SW480 (cell line): ENCODE measurements around the gene IGF2BP1.
A peak's percentile ranks its signal among the peaks of the same experiment; 100 is the strongest.
"Not testable (repeated sequence)": the region's sequence is repeated elsewhere in the genome, so short reads cannot be mapped to it uniquely, and the experiment has no call there.

ENCODE experiments used
- DNase-seq: peaks from one replicate; pipeline ENCODE4 v3.0.0-alpha.2; 2016; ENCODE audit warnings: low spot score

The IGF2BP1 gene

DNA sequence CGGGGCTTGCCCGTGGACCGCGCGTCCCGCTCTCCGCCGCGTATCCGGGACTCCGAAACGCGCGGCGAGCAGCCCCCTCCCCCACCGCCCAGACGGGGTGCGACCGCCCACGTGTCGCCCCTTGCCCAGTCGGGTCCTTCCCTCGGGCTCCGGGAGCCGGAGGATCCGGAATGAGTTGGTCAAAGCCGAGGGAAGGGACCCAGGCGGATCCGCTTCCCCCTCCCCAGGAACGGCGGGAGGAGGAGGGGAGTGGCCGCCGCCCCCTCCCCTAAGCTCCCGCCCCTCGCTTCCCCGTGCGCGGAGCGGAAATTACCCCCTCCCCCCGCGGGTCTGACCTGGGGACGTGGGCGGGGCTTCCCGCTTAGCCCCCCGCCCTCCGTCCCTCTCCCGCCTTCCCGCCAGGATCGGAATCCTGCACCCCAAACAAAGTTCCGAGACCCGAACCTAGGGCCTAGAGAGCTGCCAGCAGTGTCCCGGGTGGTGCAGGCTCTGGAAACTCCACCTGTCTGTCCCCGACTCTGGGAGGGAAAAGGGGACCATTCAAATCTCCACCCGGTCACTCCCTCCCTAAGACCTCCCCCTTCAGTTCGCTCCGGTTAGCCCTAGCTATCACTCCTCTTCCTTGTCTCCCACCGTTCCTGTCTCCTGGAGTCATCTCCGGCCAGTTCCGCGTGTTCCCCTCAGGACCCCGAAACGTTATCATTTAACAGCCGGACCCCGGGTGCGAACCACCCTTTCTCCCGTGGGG is 1.0 kb upstream of the IGF2BP1 start:
- peak; percentile 94 for DNase-seq

DNA sequence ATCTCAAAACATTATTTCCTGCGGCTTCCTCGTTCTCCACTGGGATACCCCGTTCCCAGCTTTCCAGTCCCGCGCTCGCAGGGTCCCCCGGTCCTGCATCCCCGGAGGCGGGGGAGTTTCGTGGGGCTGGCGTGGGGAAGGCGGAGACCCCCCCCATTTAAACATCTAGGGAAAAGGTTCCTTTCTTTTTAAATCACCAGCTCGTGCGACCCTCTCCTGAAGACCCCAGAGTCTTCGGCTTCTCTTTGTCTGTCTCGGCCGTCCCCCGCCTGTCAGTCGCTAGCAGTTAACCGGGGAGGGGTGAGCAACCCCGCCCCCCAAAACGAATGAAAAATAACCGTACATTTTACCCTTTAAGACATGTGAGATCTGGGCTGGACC is 473 bp upstream of the IGF2BP1 start:
- no peak for DNase-seq

- DNase-seq = no peak
These were observed 822 bp downstream of the IGF2BP1 start for GRCh38 chr17:48997827-48998586.

DNA sequence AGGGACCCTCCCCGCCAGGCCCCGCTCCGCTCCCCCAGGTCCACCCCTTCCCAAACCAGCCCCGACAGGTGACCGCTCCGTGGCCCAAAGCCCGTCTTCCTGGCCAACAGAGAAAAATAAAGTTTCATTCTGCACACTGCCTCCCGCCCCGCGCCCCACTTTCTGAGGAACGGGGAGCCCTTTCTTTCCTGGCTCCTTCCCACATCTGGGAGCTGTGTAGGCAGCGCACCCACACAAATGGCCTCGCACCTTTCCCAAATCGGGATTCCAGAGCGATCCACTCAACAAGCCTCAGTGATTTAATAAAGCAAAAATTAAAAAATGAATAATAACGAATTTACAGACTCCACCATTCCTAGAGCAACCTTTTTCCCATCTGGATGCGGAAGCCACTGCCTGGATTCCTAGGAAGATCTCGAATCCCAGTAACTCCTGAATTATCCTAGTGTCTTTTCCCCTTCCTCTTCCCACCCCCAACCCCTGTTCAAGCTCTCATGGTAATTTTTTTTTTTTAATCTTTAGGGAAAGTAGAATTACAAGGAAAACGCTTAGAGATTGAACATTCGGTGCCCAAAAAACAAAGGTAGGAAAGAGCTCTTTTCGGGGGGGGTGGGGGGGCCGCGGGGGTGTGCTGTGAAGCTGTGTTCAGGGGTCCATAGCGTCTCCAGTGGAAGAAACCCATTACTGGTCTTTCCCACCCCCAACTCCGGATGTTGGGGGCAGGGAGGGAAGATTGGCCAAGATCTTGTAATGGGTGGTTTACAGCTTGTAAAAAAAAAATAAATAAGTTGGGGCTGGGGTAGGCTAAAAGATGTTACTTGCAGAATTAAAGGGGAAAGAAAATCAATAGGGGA is 1.6 kb downstream of the IGF2BP1 start:
- no peak for DNase-seq

- no peak for DNase-seq
These were observed 3.8 kb downstream of the IGF2BP1 start for GRCh38 chr17:49000943-49001342.

- DNase-seq = no peak
These were observed 4.5 kb downstream of the IGF2BP1 start for GRCh38 chr17:49001671-49002070.

- no peak for DNase-seq
These were observed 5.1 kb downstream of the IGF2BP1 start for GRCh38 chr17:49002331-49002730.

DNA sequence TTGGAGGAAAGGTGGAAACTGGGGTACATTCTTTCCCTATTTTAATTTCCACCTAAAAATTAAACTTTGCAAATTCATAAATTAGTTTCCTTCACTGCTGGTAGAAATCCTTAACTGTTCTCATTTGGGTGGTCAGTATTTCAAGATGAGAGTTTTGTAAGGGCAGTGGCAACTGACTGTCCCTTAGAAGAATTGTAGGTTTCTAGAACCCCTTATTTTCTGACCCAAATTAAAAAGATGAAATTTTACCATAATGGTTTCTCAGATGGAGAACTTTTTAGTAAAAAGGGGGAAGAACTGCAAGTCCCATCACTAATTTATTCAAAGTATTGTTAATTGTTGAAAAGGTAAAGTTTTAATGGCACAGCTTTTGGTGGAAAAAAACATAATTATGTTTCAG is 5.6 kb downstream of the IGF2BP1 start:
- no peak for DNase-seq

GRCh38 chr17:49003557-49004511 is 6.6 kb downstream of the IGF2BP1 start:
- no peak for DNase-seq

DNA sequence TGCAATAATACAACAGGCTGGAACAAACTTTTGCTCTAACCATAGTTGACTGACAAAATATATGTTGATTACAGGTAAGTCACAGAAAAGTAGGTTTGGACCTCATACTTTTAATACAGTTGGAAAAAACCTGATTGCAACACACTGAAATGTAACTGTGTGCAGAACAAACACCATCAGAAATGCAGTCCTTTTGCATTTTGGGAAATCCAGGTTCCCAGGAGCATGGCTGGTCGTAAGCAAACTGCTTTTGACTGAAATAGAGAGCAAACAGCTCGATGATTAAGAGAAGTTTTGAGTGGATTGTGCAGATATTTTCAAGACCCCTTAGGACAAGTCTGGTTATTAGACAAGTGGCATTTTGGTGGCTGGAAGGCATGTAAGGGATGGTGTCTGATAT is 8.0 kb downstream of the IGF2BP1 start:
- DNase-seq = no peak

DNA sequence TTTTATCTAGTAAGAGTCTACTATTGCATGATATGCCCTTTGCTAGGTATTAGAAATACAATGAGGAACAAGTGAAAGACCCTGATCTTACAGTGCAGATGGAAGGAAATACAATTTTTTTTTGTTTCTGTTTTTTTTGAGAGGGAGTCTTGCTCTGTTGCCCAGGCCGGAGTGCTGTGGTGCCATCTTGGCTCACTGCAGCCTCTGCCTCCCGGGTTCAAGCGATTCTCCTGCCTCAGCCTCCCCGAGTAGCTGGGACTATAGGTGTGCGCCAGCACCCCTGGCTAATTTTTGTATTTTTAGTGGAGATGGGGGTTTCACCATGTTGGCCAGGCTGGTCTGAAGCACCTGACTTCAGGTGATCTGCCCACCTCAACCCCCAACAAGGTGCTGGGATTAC is 11.7 kb downstream of the IGF2BP1 start:
- not testable (repeated sequence) for DNase-seq

GRCh38 chr17:49012769-49013255 is 15.6 kb downstream of the IGF2BP1 start:
- DNase-seq = no peak

DNA sequence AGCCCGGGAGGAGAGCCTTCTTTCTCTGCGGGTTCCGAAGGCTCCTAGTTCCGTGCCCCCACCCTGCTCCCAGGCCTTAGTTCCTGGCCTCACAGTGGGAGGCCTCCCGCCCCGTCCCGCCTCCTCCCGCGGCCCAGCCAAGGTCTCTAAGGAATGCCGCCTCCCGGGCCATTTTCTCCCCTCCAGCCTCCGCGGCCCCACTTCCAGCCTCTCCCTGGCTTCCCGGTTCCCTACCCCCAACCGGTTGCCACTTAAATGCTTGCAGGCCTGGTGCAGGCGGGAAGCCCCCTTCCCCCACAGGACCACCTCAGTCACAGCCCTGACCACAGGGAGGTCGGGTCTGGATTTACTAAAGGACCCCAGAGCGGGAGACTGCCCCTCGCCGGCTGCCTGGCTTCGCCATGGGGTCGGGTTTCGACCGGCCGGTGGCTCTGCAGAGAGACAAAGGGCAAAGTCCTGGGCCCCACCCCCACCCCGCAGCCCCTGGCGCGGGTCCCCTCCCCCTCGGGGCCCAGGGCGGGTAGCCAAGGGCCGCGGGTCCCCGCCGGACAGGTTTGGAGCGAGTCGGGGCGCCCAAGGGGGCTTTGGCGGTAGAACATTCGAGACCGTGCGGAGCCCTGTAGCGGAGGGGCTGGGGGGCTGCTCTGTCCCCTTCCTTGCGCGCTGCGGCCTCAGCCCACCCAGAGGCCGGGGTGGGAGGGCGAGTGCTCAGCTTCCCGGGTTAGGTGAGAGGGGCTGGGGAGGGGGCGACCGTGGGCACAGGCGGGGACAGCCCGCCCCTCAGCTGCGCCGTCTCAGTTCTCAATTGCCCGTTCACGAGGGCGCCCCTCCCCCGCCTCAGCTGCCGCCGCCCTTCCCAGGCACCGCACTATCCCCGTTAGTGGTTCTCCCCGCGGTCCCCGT is 16.4 kb downstream of the IGF2BP1 start:
- no peak for DNase-seq

DNA sequence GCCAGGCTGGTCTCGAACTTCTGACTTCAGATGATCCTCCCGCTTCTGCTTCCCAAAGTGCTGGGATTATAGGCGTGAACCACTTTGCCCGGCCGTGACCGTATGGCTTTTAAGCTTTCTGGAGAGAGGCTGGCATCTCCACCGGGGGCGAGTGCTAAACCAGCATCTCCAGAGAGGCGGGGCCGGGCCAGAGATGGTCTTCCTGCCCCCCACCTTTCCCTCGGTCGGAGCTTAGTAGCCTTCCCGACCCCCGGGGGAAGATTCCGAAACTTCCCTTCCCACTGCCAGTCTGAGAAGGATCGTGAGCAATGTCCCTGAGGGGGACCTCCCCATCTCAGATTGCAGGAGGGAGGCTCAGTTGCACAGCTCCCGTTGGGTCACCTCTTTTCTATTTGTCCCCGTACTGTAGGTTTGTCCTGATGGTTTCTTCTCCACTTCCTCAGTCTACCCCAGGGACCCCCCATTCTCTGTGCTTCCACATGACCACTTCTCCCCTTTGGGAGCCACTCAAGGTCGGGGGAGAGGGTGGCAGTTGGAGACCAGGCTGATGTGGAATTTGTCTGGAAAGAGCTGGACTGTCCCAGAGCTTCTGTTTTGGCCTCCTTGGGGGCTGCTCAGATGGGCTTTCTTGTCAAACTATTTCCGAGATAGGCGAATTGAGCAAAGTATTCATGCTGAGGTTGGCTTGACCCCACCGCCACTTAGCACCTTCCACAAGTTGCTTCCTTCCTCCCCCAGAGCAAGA is 18.2 kb downstream of the IGF2BP1 start:
- no peak for DNase-seq

DNA sequence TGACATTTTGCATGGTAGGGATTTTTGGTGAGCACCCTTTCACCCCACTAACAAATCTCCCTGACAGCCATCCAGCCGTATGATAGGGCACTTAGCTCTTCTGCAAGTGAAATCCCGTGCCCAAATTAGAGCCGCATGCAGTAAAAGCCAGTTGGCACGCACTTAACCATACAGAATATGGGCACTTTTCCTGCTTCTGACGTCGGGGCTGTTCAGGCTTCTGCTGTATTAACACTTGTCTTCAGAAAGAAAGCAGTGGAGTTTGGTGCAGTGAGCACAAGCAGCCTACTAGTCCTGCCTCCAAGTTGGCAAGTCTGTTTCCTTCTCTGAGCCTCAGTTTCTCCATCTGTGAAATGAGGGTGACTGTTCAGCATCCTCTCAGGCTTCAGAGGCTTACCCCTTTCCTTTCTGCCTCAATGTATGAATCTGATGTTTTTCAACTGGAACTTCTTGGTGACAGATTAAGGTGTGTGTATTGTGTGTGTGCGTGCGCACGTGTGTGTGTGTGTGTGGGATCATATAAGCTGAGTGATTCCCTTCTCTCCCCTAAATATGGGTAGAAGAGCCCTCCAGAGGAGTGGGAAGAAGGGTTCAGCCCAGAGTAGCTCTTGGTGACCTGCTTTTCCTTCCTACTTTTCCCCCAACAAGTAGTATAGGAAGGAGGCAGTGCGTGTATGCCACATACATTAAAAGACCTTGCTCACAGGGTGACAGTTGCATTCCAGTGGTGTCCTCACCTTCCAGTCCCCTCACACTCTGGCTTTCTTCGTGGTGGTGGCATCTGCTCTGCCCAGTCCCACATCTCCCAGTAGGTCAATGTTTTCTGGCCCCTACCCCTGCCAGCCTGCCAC is 19.0 kb downstream of the IGF2BP1 start:
- DNase-seq = peak; percentile 55

- peak; percentile 53 for DNase-seq
These were observed 19.7 kb downstream of the IGF2BP1 start for GRCh38 chr17:49016775-49017463.

DNA sequence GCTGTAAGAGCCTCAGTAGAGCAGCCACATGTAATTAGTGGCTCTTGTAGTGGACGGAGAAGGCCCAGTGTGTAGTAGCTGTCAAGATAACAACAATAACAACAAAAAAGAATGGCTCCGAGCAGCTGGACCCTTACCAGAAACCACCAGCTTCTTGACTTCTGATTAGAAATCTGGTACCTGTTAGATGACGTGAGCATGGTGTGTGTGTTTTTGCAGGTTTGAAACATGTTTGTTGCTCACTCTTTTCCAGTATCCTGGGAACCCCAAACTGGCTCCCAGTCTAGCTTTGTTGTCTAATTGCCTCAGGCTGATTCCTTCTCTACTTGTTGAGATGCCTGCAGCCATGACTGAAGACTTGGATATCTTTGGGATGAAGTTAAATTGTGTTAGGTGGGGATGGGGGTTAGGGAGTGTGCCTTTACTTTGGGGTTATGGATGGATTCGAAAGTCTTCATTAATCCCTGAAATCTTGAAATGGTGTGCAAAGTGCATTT is 21.0 kb downstream of the IGF2BP1 start:
- DNase-seq = no peak

- DNase-seq = no peak
These were observed 21.6 kb downstream of the IGF2BP1 start for GRCh38 chr17:49018748-49019147.
